Adrenal gland (tissue), 12 donors: Measurements from ENCODE around the gene HOXD8. TPM values are rescaled to one million over a fixed set of nuclear protein-coding genes. Genes with fewer than 3 reads are reported as not detected.

Source experiments
- DNase-seq, 7 donors: peaks; one replicate each; pipeline ENCODE4 v3.0.0-alpha.2; 2019 to 2020
- H3K27ac ChIP-seq, 5 donors: fragments of 200-600 bp; sonication (generic) in 4 of 5; 1 replicate in 3 of 5; 2 replicates in 2 of 5; pipeline versions ENCODE4 v1.5.1 to v1.8.0; 2016 to 2020; ENCODE audit warnings: mild to moderate bottlenecking in 1 of 5
- H3K27me3 ChIP-seq: fragments of 200-600 bp; 2 replicates; pipeline ENCODE4 v1.8.0; 2021
- H3K36me3 ChIP-seq, 2 donors: fragments of 200-600 bp; replicated peaks in 1 of 2; 1 replicate in 1 of 2; 2 replicates in 1 of 2; pipeline versions ENCODE4 v1.5.1 to v1.8.0; 2018 to 2022
- H3K4me1 ChIP-seq, 2 donors: fragments of 200-600 bp; replicated peaks in 1 of 2; 1 replicate in 1 of 2; 2 replicates in 1 of 2; pipeline versions ENCODE4 v1.5.1 to v1.8.0; 2018 to 2021
- H3K4me3 ChIP-seq, 4 donors: fragments of 200-600 bp; sonication (generic) in 3 of 4; one replicate each; pipeline ENCODE4 v1.5.1; 2016 to 2018
- H3K9me3 ChIP-seq, 3 donors: fragments of 200-600 bp; sonication (generic) in 1 of 3; replicated peaks in 1 of 3; 1 replicate in 2 of 3; 2 replicates in 1 of 3; pipeline versions ENCODE4 v1.5.1 to v1.8.0; 2016 to 2021
- POLR2A ChIP-seq, 2 donors: fragments of 450-650 bp; IDR thresholded peaks; one replicate each; pipeline ENCODE4 v1.6.1; 2017; ENCODE audit warnings: antibody characterized with exemption in 2 of 2, mild to moderate bottlenecking in 2 of 2, moderate library complexity in 1 of 2
- WGBS, 4 donors: extraction: QIAGEN DNeasy Blood & Tissue Kit in 2 of 4; methylation state at CpG; one replicate each; pipeline versions ENCODE4 v1.1.5 to v1.1.7; 2013 to 2017; 5-methylcytosine and 5-hydroxymethylcytosine counted together
- intact Hi-C, 2 donors: fragments of 100-400 bp; cut with DNase I; formaldehyde crosslinking; loops; one replicate each; pipeline versions ENCODE4 v1.14.1 to v1.15.0; 2022 to 2023
- polyA plus RNA-seq, 3 donors: library from polyadenylated mRNA; stranded (reverse); fragments of 200-250 nt in 2 of 3; fragments of 350-450 nt in 1 of 3; fragmentation: Illumina TruSeq in 1 of 3; extraction: RNeasy Lipid Tissue Mini Kit (QIAGEN cat#74804) in 1 of 3; gene quantifications; one replicate each; pipeline ENCODE4 v1.2.3, GENCODE V29; 2013 to 2014
- total RNA-seq, 9 donors: library from RNA; depleted of rRNA in 4 of 9; stranded (reverse); fragments of >200 nt in 4 of 9; fragments of 120-200 nt in 1 of 9; fragmentation: NEBNext Ultra II Directional in 1 of 9; extraction: Animal tissue kit (Norgen Biotek cat#: 25700) in 1 of 9; gene quantifications; one replicate each; pipeline versions ENCODE4 v1.1.0 to v1.2.4, GENCODE V29; 2013 to 2023
- TF ChIP-seq, protein P1 (sequence below), 6 experiments: fragments of 450-650 bp in 4 of 6; fragments of 200-600 bp in 2 of 6; sonication (generic) in 1 of 6; IDR thresholded peaks; 1 replicate in 5 of 6; 2 replicates in 1 of 6; pipeline versions ENCODE4 v1.5.1 to v1.8.0; 2016 to 2021; ENCODE audit warnings: antibody characterized with exemption in 6 of 6, mild to moderate bottlenecking in 2 of 6, moderate library complexity in 1 of 6
- donor health status: healthy with polysubstance abuse.
- donor health status: Bipolar disorder and iron deficiency.
- donor health status: DM: yes; HTN: yes; CAD: no.
- donor health status: DM: no; HTN: no; CAD: no.
- donor health status: DM: no; HTN: no; CAD: no.
- donor health status: DM: yes; HTN: yes; CAD: no.

HOXD8 gene
- total and polyA plus RNA-seq, 12 donors = 11.3 to 46.2 (median 33.3) TPM

DNA sequence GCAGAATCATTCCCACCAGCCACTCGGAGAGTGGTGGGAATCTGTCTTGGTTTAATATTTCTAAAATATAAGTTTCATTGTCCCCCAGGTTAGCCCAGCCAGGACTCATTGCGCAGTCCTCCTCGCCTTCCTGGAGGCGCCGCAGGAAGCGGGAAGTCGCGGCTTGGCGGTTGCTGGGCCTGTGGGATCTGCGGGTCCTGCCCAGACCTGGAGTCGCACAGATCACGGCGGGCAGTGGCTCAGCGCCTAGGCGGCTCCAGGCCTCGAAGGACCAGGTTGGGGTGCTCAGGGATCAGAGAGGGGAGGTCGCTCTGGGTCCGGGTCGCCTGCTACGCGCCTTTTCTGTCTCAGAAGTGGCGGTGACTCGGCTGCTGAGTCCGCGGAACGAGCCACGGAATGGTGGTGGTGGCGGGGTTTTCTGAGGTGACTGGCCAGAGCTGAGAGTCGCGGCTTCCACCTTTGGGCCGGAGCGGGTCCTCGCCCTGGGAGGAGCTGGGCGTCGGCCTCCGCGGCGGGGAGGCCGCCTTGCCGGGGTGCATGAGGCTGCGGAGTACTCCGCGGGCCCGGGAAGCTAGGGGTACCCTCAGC, 30.3 kb downstream of the HOXD8 start:
- no peaks in the 10 kb centered on the region for H3K9me3 ChIP-seq
- intact Hi-C loops = no loop called here
- WGBS, 4 donors = 55 to 73% (median 61%) methylated on average over 3 to 44 of the region's 44 CpGs
- H3K4me3 ChIP-seq = no peak overlapping the region
- H3K36me3 ChIP-seq = peaks cover 0 to 9% of the 10 kb centered on the region in 2 donors
- no peaks in the 10 kb centered on the region for H3K27me3 ChIP-seq
- no peaks in the 10 kb centered on the region for H3K4me1 ChIP-seq
- peak in 2 of 7 donors; percentile 21 to 48 for DNase-seq
- TF ChIP-seq POLR2A (IDR thresholded peaks at IDR 0.05) = no peak
- TF ChIP-seq, protein P1, sequence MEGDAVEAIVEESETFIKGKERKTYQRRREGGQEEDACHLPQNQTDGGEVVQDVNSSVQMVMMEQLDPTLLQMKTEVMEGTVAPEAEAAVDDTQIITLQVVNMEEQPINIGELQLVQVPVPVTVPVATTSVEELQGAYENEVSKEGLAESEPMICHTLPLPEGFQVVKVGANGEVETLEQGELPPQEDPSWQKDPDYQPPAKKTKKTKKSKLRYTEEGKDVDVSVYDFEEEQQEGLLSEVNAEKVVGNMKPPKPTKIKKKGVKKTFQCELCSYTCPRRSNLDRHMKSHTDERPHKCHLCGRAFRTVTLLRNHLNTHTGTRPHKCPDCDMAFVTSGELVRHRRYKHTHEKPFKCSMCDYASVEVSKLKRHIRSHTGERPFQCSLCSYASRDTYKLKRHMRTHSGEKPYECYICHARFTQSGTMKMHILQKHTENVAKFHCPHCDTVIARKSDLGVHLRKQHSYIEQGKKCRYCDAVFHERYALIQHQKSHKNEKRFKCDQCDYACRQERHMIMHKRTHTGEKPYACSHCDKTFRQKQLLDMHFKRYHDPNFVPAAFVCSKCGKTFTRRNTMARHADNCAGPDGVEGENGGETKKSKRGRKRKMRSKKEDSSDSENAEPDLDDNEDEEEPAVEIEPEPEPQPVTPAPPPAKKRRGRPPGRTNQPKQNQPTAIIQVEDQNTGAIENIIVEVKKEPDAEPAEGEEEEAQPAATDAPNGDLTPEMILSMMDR (IDR thresholded peaks at IDR 0.05) = no peak
- no peak overlapping the region for H3K27ac ChIP-seq

DNA sequence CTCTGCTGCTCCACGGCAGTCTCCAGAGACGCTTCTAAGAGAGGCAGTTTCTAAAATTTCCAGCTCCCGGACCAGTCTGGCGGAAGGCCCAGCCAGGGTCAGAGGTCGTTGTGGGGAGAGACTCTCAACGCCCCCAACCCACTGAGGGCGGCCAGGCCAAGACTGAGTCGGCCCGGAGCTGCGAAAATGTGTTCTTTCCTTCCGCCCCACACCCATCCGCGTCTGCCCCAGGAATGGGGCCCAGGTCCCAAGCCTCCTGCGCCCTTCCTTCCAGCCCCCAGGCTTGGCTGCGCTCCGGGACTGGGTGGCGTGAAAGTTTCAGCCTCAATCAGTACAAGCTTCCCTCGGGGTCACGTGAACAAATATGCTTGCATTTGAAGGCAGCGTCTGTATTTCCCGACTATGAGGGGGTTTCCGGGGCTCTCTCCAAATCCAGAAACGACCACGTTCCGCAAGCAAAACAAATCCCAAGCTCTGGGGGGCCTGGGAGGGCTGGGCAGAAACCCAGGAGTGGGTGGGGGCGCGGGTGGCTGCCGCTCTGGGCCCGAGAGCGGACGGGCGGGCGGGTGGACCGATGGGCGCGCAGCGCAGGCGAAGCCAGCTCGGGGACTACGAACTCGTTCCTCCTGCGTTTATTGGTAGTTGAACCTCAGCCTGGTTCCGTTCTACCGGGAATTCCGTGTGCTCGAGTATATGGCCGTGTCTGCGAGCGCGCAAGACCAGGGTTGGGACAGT, 30.9 kb downstream of the HOXD8 start:
- H3K36me3 ChIP-seq = peaks cover 0 to 2% of the 10 kb centered on the region in 2 donors
- no peaks in the 10 kb centered on the region for H3K4me1 ChIP-seq
- H3K4me3 ChIP-seq = no peak overlapping the region
- DNase-seq = peak in 1 of 7 donors; percentile 49
- H3K9me3 ChIP-seq = no peaks in the 10 kb centered on the region
- no peak overlapping the region for H3K27ac ChIP-seq
- intact Hi-C loops = no loop called here
- H3K27me3 ChIP-seq = no peaks in the 10 kb centered on the region
- TF ChIP-seq POLR2A (IDR thresholded peaks at IDR 0.05) = no peak
- TF ChIP-seq, protein P1 (IDR thresholded peaks at IDR 0.05) = no peak
- WGBS, 4 donors = 43 to 52% (median 48%) methylated on average over 33 to 50 of the region's 50 CpGs

DNA sequence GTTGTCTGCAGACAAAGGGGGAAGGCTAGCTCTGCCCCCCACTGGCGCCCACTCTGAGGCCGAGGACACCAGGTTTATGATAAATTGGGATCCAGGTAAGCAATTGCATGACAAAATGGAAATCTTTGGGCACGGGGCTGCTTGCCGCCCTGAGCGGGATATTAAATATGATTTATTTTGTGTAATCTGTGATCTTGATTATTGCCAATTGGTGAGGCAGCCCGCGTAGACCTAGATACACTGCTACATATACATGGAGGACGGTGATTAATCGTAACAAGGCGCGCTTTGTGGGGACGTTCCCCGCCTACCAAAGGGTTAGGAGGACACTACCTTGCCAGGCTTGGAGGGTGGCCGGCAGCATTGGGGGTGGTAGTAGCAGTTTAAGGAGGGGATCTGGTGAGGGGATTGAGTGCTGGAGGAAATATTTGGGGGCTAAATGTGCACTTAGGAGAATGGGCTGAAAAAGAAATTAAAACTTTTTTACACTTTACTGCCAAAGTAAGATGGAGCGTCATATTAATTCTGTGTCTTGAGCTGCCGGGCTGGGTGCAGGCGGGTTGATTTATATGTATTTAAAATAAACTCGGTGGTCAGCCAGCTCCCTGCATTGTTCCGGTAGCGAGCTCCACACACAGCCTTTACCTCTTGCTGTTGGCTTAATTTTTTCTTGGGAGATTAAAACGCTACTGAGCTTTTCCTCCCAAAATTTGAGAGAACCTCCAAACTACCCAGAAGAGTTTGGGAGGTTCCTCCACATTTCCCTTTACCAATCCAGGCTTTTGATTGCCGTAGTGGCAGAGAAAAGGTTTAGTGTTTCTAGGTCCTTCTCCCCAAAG, 31.7 kb downstream of the HOXD8 start:
- no peak for TF ChIP-seq POLR2A (IDR thresholded peaks at IDR 0.05)
- DNase-seq = peak in 1 of 7 donors; percentile 45
- Histone ChIP-seq H3K27ac (no peak overlapping the region), H3K4me1 (no peaks in the 10 kb centered on the region), H3K9me3 (no peaks in the 10 kb centered on the region), H3K4me3 (no peak overlapping the region), H3K27me3 (no peaks in the 10 kb centered on the region), H3K36me3 (no peaks in the 10 kb centered on the region)
- 65 to 76% (median 73%) methylated on average over 22 of the region's 22 CpGs for WGBS, 4 donors
- intact Hi-C loops = no loop called here

GRCh38 chr2:176161825-176162626, 32.5 kb downstream of the HOXD8 start:
- WGBS, 4 donors = 46 to 57% (median 50%) methylated on average over 22 of the region's 22 CpGs
- Histone ChIP-seq H3K9me3 (no peaks in the 10 kb centered on the region), H3K36me3 (no peaks in the 10 kb centered on the region), H3K27me3 (no peaks in the 10 kb centered on the region), H3K27ac (no peak overlapping the region), H3K4me3 (no peak overlapping the region), H3K4me1 (no peaks in the 10 kb centered on the region)
- intact Hi-C loops = no loop called here
- TF ChIP-seq, protein P1 (IDR thresholded peaks at IDR 0.05) = no peak
- DNase-seq = no peak
